ENCODE measurements around the gene SH3TC1. TPM values are rescaled to one million over a fixed set of nuclear protein-coding genes. Genes with fewer than 3 reads are reported as not detected.

SH3TC1 gene
- polyA plus RNA-seq, 2 of the 4 experiments (the other 2 are of a cell fraction): 2.8 to 7.4 TPM

DNA sequence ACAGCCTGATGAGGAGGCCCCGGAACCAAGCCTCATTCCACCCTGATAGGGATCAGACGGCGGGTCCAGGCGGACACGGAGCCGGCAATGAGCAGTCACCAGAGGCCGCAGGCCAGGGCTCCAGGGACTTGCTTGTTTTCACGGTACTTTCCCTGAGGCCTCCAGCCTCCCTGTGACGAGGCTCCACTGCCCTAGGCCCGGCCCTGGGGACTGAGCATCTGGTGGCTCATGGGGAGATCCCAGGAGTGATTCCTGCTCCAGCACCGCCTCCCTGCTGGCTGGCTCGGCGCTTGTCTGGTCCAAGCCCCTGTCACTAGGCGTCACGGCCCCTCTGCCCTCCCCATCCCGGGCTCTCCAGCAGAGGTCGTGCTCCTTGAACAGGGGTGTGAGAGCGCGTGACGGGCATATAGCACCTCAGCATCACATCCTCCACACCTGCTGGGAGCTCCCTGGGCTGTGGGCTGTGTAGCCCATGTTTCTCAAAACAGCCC, 84.6 kb downstream of the SH3TC1 start:
- TF ChIP-seq FOSB (CRISPR knock-in tag; IDR thresholded peaks at IDR 0.05) (no peak), CHD4 (IDR thresholded peaks at IDR 0.05; ENCODE audit: borderline replicate concordance) (no peak), RARB (CRISPR knock-in tag; IDR thresholded peaks at IDR 0.05) (no peak), ZSCAN20 (CRISPR knock-in tag; IDR thresholded peaks at IDR 0.05) (no peak)
- TF ChIP-seq, protein P1, sequence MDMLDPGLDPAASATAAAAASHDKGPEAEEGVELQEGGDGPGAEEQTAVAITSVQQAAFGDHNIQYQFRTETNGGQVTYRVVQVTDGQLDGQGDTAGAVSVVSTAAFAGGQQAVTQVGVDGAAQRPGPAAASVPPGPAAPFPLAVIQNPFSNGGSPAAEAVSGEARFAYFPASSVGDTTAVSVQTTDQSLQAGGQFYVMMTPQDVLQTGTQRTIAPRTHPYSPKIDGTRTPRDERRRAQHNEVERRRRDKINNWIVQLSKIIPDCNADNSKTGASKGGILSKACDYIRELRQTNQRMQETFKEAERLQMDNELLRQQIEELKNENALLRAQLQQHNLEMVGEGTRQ (IDR thresholded peaks at IDR 0.05): no peak
- no peak for DNase-seq (ENCODE audit: low read depth in 1 of 2, low spot score in 1 of 2)
- no peaks in the 10 kb centered on the region for H3K9me3 ChIP-seq
- 96% methylated on average over 7 of the region's 20 CpGs for WGBS (ENCODE audit: missing lambda C conversion rate)
- no peak overlapping the region for H3K27ac ChIP-seq
- CTCF ChIA-PET: no interaction called here
- peak in 1 of 2 experiments; percentile 11; a peak in 1 of 6 replicates for ATAC-seq
- H3K4me3 ChIP-seq: no peak overlapping the region
- FAIRE-seq: no peak
- peaks cover 7% of the 10 kb centered on the region for H3K4me1 ChIP-seq
- H3K4me2 ChIP-seq: no peak overlapping the region
- POLR2A ChIA-PET: no interaction called here

DNA sequence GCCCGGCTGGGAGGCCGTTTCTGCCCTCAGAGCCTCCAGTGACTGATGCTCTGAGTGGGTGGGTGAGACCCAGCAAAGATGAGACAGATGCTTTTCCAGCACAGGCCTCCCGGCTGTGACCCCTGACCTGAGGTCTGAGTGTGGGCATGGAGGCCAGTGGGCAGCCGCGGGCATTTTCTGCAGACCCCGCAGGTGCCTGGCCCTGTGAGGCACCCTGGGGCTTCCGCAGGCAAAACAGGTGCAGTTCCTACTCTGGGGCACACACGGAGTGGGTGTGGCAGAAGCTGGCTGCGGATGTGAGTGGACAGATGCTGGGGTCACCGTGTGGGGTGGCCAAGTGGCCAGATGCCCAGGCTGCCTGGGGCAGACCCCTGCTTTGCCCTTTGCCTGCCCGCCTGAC, 85.3 kb downstream of the SH3TC1 start:
- no peak for FAIRE-seq
- TF ChIP-seq NFE2L2 (conservative IDR thresholded peaks at IDR 0.05; ENCODE audit: low read length): no peak
- H3K9me3 ChIP-seq: no peaks in the 10 kb centered on the region
- H3K4me1 ChIP-seq: no peaks in the 10 kb centered on the region; the same call in 2 of the 3 replicates
- POLR2A ChIA-PET: no interaction called here
- DNase-seq (ENCODE audit: low read depth in 1 of 2, low spot score in 1 of 2): no peak
- no peak overlapping the region for H3K4me2 ChIP-seq
- ATAC-seq: no peak
- no peak overlapping the region for H3K27ac ChIP-seq
- WGBS (ENCODE audit: missing lambda C conversion rate): 59% methylated on average over 8 of the region's 11 CpGs
- no peak overlapping the region for H3K4me3 ChIP-seq
- CTCF ChIA-PET: interaction anchor here (0.5 kb wide), 1 partner anchor 29 kb away, joined by 4 read pairs; no protein-coding TSS in a partner anchor

DNA sequence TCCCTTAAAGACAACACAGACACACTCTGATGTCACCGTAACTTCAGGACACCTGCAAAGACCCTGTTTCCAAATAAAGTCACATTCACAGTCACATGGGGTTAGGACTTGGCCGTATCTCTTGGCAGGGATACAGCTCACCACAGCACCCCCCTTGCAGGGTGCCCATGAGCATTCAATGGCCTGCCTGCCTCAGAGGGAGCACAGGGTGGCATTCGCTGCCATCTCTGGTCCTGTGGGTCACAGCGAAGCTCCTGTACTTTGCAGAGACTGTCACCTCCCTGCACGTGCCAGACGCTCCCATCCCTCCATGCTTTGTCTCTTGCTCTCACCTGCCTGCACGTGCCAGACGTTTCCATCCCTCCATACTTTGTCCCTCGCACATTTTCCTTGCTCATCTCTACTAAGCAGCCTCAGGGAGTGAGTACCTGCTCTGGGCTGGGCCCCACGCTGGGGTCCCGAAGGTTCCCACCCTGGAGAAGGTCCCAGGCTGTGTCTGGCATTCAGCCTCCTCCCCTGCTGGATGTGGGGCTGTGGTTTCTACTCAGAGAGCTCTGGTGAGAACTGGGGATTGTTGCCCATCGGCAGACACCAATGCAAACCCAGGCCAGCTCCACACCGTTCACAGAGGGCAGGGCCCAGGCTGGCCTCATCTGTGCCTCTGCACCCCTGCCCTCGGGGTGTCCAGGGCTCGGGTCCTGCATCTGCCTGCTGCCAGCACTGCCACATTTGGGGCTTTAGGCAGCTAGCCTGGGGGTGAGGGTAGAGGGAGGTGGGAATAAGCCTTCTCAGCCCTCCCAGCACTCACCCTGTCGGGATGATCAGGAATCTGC, 86.3 kb downstream of the SH3TC1 start:
- Histone ChIP-seq H3K4me2 (no peak overlapping the region), H3K4me1 (no peaks in the 10 kb centered on the region), H3K4me3 (no peak overlapping the region), H3K9me3 (no peaks in the 10 kb centered on the region), H3K27ac (no peak overlapping the region)
- WGBS (ENCODE audit: missing lambda C conversion rate): 64% methylated on average over 14 of the region's 16 CpGs
- ATAC-seq: no peak
- TF ChIP-seq RARB (CRISPR knock-in tag; IDR thresholded peaks at IDR 0.05) (no peak), CEBPB (IDR thresholded peaks at IDR 0.05) (no peak), CBX8 (IDR thresholded peaks at IDR 0.05) (no peak), RNF2 (IDR thresholded peaks at IDR 0.05; ENCODE audit: borderline replicate concordance, low read depth) (no peak), JUNB (IDR thresholded peaks at IDR 0.05) (no peak), MYC (IDR thresholded peaks at IDR 0.05; ENCODE audit: borderline replicate concordance, low read length) (no peak), SMC3 (IDR thresholded peaks at IDR 0.05) (no peak)
- no peak for DNase-seq (ENCODE audit: low read depth in 1 of 2, low spot score in 1 of 2)
- ChIA-PET CTCF (no interaction called here), POLR2A (no interaction called here)
- no peak for FAIRE-seq

DNA sequence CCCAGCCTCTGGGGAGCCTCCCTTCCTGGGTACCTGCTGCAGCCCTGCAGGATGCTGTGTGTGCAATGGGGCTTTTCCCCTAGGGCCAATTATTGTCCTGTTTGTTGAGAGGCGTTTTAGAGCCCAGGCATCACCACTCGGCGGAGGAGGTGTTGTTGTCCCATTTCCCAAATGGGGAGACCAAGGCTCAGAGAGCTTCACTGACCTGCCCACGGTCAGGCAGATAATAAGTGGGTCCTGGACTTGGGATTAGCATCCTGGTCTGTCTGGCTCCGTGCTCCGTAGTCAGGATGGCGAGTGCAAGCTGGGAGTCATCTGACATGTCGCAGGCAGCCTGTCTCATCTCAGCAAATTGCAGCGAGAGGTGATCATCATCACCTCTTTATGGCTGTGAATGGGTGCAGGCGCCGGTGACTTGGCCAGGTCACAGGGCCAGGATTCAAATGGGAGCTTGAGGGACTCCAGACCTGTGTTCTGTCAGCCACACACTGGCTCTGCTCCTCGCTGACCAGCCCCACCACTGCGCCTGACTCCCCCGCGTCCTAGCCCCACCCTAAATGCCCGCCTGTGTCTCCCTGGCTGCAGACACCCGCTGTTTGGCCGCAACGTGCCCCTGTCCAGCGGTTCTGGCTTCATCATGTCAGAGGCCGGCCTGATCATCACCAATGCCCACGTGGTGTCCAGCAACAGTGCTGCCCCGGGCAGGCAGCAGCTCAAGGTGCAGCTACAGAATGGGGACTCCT, 87.1 kb downstream of the SH3TC1 start:
- POLR2A ChIA-PET: interaction anchor here (0.5 kb wide), 1 partner anchor 19 kb away, joined by 5 read pairs; no protein-coding TSS in a partner anchor
- no peak overlapping the region for H3K27ac ChIP-seq
- H3K4me1 ChIP-seq: no peaks in the 10 kb centered on the region
- WGBS (ENCODE audit: missing lambda C conversion rate): 78% methylated on average over 16 of the region's 23 CpGs
- no peak for DNase-seq (ENCODE audit: low read depth in 1 of 2, low spot score in 1 of 2)
- no peak overlapping the region for H3K4me3 ChIP-seq
- H3K9me3 ChIP-seq: no peaks in the 10 kb centered on the region
- no peak overlapping the region for H3K4me2 ChIP-seq
- no peak for ATAC-seq
- no peak for FAIRE-seq
- TF ChIP-seq, protein P2, sequence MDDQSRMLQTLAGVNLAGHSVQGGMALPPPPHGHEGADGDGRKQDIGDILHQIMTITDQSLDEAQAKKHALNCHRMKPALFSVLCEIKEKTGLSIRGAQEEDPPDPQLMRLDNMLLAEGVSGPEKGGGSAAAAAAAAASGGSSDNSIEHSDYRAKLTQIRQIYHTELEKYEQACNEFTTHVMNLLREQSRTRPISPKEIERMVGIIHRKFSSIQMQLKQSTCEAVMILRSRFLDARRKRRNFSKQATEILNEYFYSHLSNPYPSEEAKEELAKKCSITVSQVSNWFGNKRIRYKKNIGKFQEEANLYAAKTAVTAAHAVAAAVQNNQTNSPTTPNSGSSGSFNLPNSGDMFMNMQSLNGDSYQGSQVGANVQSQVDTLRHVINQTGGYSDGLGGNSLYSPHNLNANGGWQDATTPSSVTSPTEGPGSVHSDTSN (IDR thresholded peaks at IDR 0.05): no peak
- TF ChIP-seq CBX2 (IDR thresholded peaks at IDR 0.05; ENCODE audit: borderline replicate concordance, low read depth) (no peak), NR3C1 (IDR thresholded peaks at IDR 0.05) (no peak), EP300 (IDR thresholded peaks at IDR 0.05) (no peak), RARB (CRISPR knock-in tag; IDR thresholded peaks at IDR 0.05) (no peak), ZC3H11A (IDR thresholded peaks at IDR 0.05) (no peak), FOSL2 (IDR thresholded peaks at IDR 0.05) (no peak), FOSL2 (CRISPR knock-in tag; IDR thresholded peaks at IDR 0.05) (no peak)
- TF ChIP-seq, protein P3, sequence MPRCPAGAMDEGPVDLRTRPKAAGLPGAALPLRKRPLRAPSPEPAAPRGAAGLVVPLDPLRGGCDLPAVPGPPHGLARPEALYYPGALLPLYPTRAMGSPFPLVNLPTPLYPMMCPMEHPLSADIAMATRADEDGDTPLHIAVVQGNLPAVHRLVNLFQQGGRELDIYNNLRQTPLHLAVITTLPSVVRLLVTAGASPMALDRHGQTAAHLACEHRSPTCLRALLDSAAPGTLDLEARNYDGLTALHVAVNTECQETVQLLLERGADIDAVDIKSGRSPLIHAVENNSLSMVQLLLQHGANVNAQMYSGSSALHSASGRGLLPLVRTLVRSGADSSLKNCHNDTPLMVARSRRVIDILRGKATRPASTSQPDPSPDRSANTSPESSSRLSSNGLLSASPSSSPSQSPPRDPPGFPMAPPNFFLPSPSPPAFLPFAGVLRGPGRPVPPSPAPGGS (IDR thresholded peaks at IDR 0.05): no peak
- CTCF ChIA-PET: interaction anchor here (1.9 kb wide), 1 partner anchor 44 kb away, joined by 5 read pairs; no protein-coding TSS in a partner anchor
